Uterus (tissue), 2 donors: ENCODE results near the gene SNRPD1.

Experiments used
- CTCF ChIP-seq, 4 experiments: fragments of 200-600 bp in 2 of 4; fragments of 450-650 bp in 2 of 4; sonication (generic) in 2 of 4; IDR thresholded peaks; one replicate each; pipeline ENCODE4 v1.5.1; 2016 to 2019; ENCODE audit warnings: antibody characterized with exemption in 4 of 4, mild to moderate bottlenecking in 2 of 4, moderate library complexity in 1 of 4
- POLR2A ChIP-seq, 2 donors: fragments of 450-650 bp; IDR thresholded peaks; one replicate each; pipeline ENCODE4 v1.6.1; 2016; ENCODE audit warnings: antibody characterized with exemption in 2 of 2, mild to moderate bottlenecking in 1 of 2, moderate library complexity in 1 of 2

- TF ChIP-seq POLR2A (IDR thresholded peaks at IDR 0.05) (no peak), CTCF (IDR thresholded peaks at IDR 0.05) (no peak)
These were observed 27.7 kb upstream of the SNRPD1 start for GRCh38 chr18:21584391-21584790.
